DMS 273 (cell line): Measurements from ENCODE around the gene MAFB.
A peak's percentile ranks its signal among the peaks of the same experiment; 100 is the strongest.

ENCODE experiments used
- DNase-seq: peaks from one replicate; lab custom pipeline; 2025; ENCODE audit not compliant: unreplicated experiment; lab: John Stamatoyannopoulos, UW

Gene MAFB

GRCh38 chr20:40703975-40704530 lies 15.0 kb upstream of the MAFB start:
- DNase-seq: no peak

GRCh38 chr20:40702504-40702903 lies 13.5 kb upstream of the MAFB start:
- DNase-seq: peak; percentile 25

- no peak for DNase-seq
These were observed 9.7 kb upstream of the MAFB start for GRCh38 chr20:40698744-40699143.

- DNase-seq: no peak
These were observed 9.2 kb upstream of the MAFB start for GRCh38 chr20:40698281-40698680.

GRCh38 chr20:40697541-40697940 lies 8.5 kb upstream of the MAFB start:
- no peak for DNase-seq

GRCh38 chr20:40695214-40695613 lies 6.2 kb upstream of the MAFB start:
- no peak for DNase-seq

- no peak for DNase-seq
These were observed 5.2 kb upstream of the MAFB start for GRCh38 chr20:40694246-40694645.

- no peak for DNase-seq
These were observed 3.4 kb upstream of the MAFB start for GRCh38 chr20:40692240-40693011.

GRCh38 chr20:40691566-40692239 lies 2.7 kb upstream of the MAFB start:
- DNase-seq: no peak

- no peak for DNase-seq
These were observed 2.0 kb upstream of the MAFB start for GRCh38 chr20:40690836-40691565.

- DNase-seq: peak; percentile 95
These were observed 1.2 kb upstream of the MAFB start for GRCh38 chr20:40689943-40690835.

- peak; percentile 61 for DNase-seq
These were observed 622 bp downstream of the MAFB start for GRCh38 chr20:40688129-40689099.

GRCh38 chr20:40687384-40688128 lies 1.5 kb downstream of the MAFB start:
- peak; percentile 71 for DNase-seq

- no peak for DNase-seq
These were observed 2.1 kb downstream of the MAFB start for GRCh38 chr20:40686893-40687292.

- DNase-seq: no peak
These were observed 2.6 kb downstream of the MAFB start for GRCh38 chr20:40686434-40686882.

- no peak for DNase-seq
These were observed 3.7 kb downstream of the MAFB start for GRCh38 chr20:40685349-40685748.

GRCh38 chr20:40683894-40684268 lies 5.2 kb downstream of the MAFB start:
- no peak for DNase-seq

GRCh38 chr20:40683221-40683893 lies 5.7 kb downstream of the MAFB start:
- DNase-seq: no peak
